HCT116 (cell line): ENCODE measurements around the gene LHFPL6. TPM values are rescaled to one million over a fixed set of nuclear protein-coding genes. Genes with fewer than 3 reads are reported as not detected.

Source experiments
- ATAC-seq: fragments of 200-7000 bp; cut with Tn5 transposase; 2 replicates; pipeline ENCODE4 v1.9.1; 2020; ENCODE audit warnings: mild to moderate bottlenecking, moderate library complexity
- BruUV-seq: library from RNA; stranded (reverse); fragments of 400-500 nt; replicated peaks from 2 replicates; lab custom pipeline; 2021; lab: Mats Ljungman, UMichigan
- CTCF ChIA-PET: fragments of 300-600 bp; sonication (Branson Sonifier 250); formaldehyde crosslinking; loops from one replicate; lab custom pipeline; 2021; ENCODE audit warnings: antibody characterized with exemption; lab: Charles Lee
- POLR2A ChIA-PET: fragments of 300-600, 350-600 bp; sonication (Branson Sonifier 250); formaldehyde crosslinking; loops from one replicate; lab custom pipeline; 2021; ENCODE audit warnings: antibody characterized with exemption; lab: Charles Lee
- RAD21 ChIA-PET, 2 experiments: fragments of 300-600 bp; sonication (Branson Sonifier 250); formaldehyde crosslinking; loops; one replicate each; lab custom pipeline; 2023; ENCODE audit warnings: low total read pairs in 2 of 2; ENCODE audit not compliant: uncharacterized antibody in 2 of 2, unreplicated experiment in 2 of 2, low non-redundant PET in 1 of 2; lab: Charles Lee
- DNase-seq: peaks from one replicate; pipeline ENCODE4 v3.0.0-alpha.2; 2010; ENCODE audit warnings: low read depth, low spot score
- H2AFZ ChIP-seq: fragments of 200-600 bp; shearing (Covaris generic), sonication (generic); 2 replicates; pipeline ENCODE4 v1.6.1; 2017; ENCODE audit warnings: low read depth, mixed run types, mixed read lengths, antibody characterized with exemption, low read length; ENCODE audit not compliant: poor library complexity, severe bottlenecking
- H3K27ac ChIP-seq: 2 replicates; pipeline ENCODE4 v1.5.1; 2012; ENCODE audit warnings: low read depth, low read length
- H3K27me3 ChIP-seq: fragments of 200-600 bp; sonication (generic); 2 replicates; pipeline ENCODE4 v1.6.1; 2016; ENCODE audit warnings: mixed run types, low read length, mixed read lengths; ENCODE audit not compliant: insufficient read depth
- H3K36me3 ChIP-seq, 2 experiments: fragments of 200-500 bp in 1 of 2; fragments of 200-600 bp in 1 of 2; sonication (Bioruptor generic) in 1 of 2; sonication (generic) in 1 of 2; 2 replicates each; pipeline versions ENCODE4 v1.5.1 to v1.6.1; 2014 to 2016; ENCODE audit warnings: low read length in 2 of 2, inconsistent platforms in 1 of 2, mixed read lengths in 1 of 2, mixed run types in 1 of 2; ENCODE audit not compliant: insufficient read depth in 2 of 2, control insufficient read depth in 1 of 2
- H3K4me1 ChIP-seq, 2 experiments: fragments of 200-600 bp in 1 of 2; sonication (generic) in 1 of 2; 2 replicates each; pipeline versions ENCODE4 v1.5.1 to v1.6.1; 2012 to 2017; ENCODE audit warnings: low read length in 2 of 2, inconsistent platforms in 1 of 2, mild to moderate bottlenecking in 1 of 2, mixed read lengths in 1 of 2, mixed run types in 1 of 2, moderate library complexity in 1 of 2; ENCODE audit not compliant: insufficient read depth in 2 of 2, control insufficient read depth in 1 of 2
- H3K4me2 ChIP-seq: fragments of 200-600 bp; sonication (generic); 2 replicates; pipeline ENCODE4 v1.6.1; 2017; ENCODE audit warnings: mixed run types, low read length, mixed read lengths
- H3K4me3 ChIP-seq, 2 experiments: fragments of 200-600 bp in 1 of 2; sonication (generic) in 1 of 2; replicated peaks in 1 of 2; 2 replicates each; pipeline ENCODE4 v1.5.1; 2011 to 2016; ENCODE audit warnings: low read length in 2 of 2, control low read depth in 1 of 2, low read depth in 1 of 2, mild to moderate bottlenecking in 1 of 2, mixed read lengths in 1 of 2, mixed run types in 1 of 2
- H3K79me2 ChIP-seq: fragments of 200-600 bp; sonication (generic); 2 replicates; pipeline ENCODE4 v1.6.1; 2017; ENCODE audit warnings: mild to moderate bottlenecking, mixed run types, low read length, moderate library complexity, mixed read lengths; ENCODE audit not compliant: insufficient read depth
- H3K9ac ChIP-seq: fragments of 200-600 bp; sonication (generic); 2 replicates; pipeline ENCODE4 v1.6.1; 2016; ENCODE audit warnings: low read length, mixed read lengths
- H3K9me2 ChIP-seq: fragments of 200-600 bp; sonication (generic), shearing (Covaris generic); 2 replicates; pipeline ENCODE4 v1.6.1; 2017; ENCODE audit warnings: mixed run types, mild to moderate bottlenecking, moderate library complexity; ENCODE audit not compliant: insufficient read depth
- H3K9me3 ChIP-seq, 2 experiments: fragments of 200-500 bp in 1 of 2; fragments of 200-600 bp in 1 of 2; sonication (Bioruptor generic) in 1 of 2; sonication (generic) in 1 of 2; 2 replicates each; pipeline ENCODE4 v1.6.1; 2014 to 2017; ENCODE audit warnings: low read length in 2 of 2, mixed read lengths in 2 of 2, inconsistent platforms in 1 of 2, low read depth in 1 of 2, mild to moderate bottlenecking in 1 of 2, mixed run types in 1 of 2, moderate library complexity in 1 of 2; ENCODE audit not compliant: control insufficient read depth in 1 of 2, insufficient read depth in 1 of 2
- H4K20me1 ChIP-seq: fragments of 200-600 bp; sonication (generic), shearing (Covaris generic); 2 replicates; pipeline ENCODE4 v1.6.1; 2017; ENCODE audit warnings: mixed run types, mild to moderate bottlenecking, moderate library complexity; ENCODE audit not compliant: insufficient read depth
- CEBPB ChIP-seq: IDR thresholded peaks from 2 replicates; pipeline ENCODE4 v1.6.1; 2012; ENCODE audit warnings: low read depth
- EGR1 ChIP-seq: IDR thresholded peaks from 2 replicates; pipeline ENCODE4 v1.6.1; 2012; ENCODE audit warnings: low read depth
- EZH2 ChIP-seq: fragments of 200-600 bp; sonication (generic); IDR thresholded peaks from 2 replicates; pipeline ENCODE4 v1.6.1; 2017; ENCODE audit warnings: antibody characterized with exemption, mixed run types
- EZH2phosphoT487 ChIP-seq: fragments of 200-600 bp; IDR thresholded peaks from 2 replicates; pipeline ENCODE4 v1.6.1; 2018; ENCODE audit warnings: antibody characterized with exemption, borderline replicate concordance
- JUND ChIP-seq: IDR thresholded peaks from 2 replicates; pipeline ENCODE4 v1.6.1; 2012
- MAX ChIP-seq: IDR thresholded peaks from 2 replicates; pipeline ENCODE4 v1.6.1; 2012
- POLR2AphosphoS5 ChIP-seq: IDR thresholded peaks from 2 replicates; pipeline ENCODE4 v1.6.1; 2011; ENCODE audit warnings: mild to moderate bottlenecking, low read depth, low read length, moderate library complexity
- RAD21 ChIP-seq: IDR thresholded peaks from 2 replicates; pipeline ENCODE4 v1.6.1; 2012; ENCODE audit warnings: low read depth, mild to moderate bottlenecking
- SIN3A ChIP-seq: IDR thresholded peaks from 2 replicates; pipeline ENCODE4 v1.6.1; 2012; ENCODE audit warnings: low read depth
- SRF ChIP-seq: IDR thresholded peaks from 2 replicates; pipeline ENCODE4 v1.6.1; 2012; ENCODE audit warnings: low read depth
- TCF7L2 ChIP-seq: IDR thresholded peaks from 2 replicates; pipeline ENCODE4 v1.7.0; 2011; ENCODE audit warnings: borderline replicate concordance, inconsistent platforms; ENCODE audit not compliant: insufficient read depth, insufficient read length; ENCODE audit errors: extremely low read depth
- YY1 ChIP-seq: IDR thresholded peaks from 2 replicates; pipeline ENCODE4 v1.6.1; 2011; ENCODE audit warnings: low read length, low read depth, moderate library complexity, mild to moderate bottlenecking; ENCODE audit not compliant: insufficient replicate concordance; ENCODE audit errors: extremely low read depth
- ZFX ChIP-seq: fragments of 450-650 bp; IDR thresholded peaks from 2 replicates; pipeline ENCODE4 v1.6.1; 2017
- ZNF274 ChIP-seq: fragments of 200-500 bp; sonication (Bioruptor generic); IDR thresholded peaks from 2 replicates; pipeline ENCODE4 v1.6.1; 2014; ENCODE audit warnings: mild to moderate bottlenecking, low read depth, low read length, inconsistent platforms
- intact Hi-C: fragments of 100-400 bp; cut with micrococcal nuclease; formaldehyde crosslinking; loops from 2 replicates; pipeline ENCODE4 v1.10.0; 2022
- total RNA-seq: library from RNA; stranded (reverse); gene quantifications from one replicate; pipeline ENCODE4 v1.2.1, GENCODE V29; 2021; ENCODE audit not compliant: unreplicated experiment
- TF ChIP-seq, protein P1 (sequence below): IDR thresholded peaks from 2 replicates; pipeline ENCODE4 v1.6.1; 2011; ENCODE audit warnings: mild to moderate bottlenecking, low read length, moderate library complexity; ENCODE audit not compliant: insufficient replicate concordance; ENCODE audit errors: extremely low read depth

The LHFPL6 gene
- total RNA-seq, 1 experiment from 2014 or later = 0.22 TPM

GRCh38 chr13:39444866-39445265 lies 158.1 kb downstream of the LHFPL6 start:
- BruUV-seq = no TSS peak
- intact Hi-C loops = no loop called here
- no peak for ATAC-seq
- H3K4me2 ChIP-seq = no peak overlapping the region
- CTCF ChIA-PET = no interaction called here
- H3K27me3 ChIP-seq = peaks cover 41% of the 10 kb centered on the region
- no peak overlapping the region for H2AFZ ChIP-seq
- H4K20me1 ChIP-seq = no peaks in the 10 kb centered on the region; the same call in 1 of the 2 replicates
- no peak overlapping the region for H3K4me3 ChIP-seq
- no peak overlapping the region for H3K9ac ChIP-seq
- H3K36me3 ChIP-seq = no peaks in the 10 kb centered on the region
- no peak for DNase-seq
- no peaks in the 10 kb centered on the region for H3K9me2 ChIP-seq
- TF ChIP-seq RAD21 = no peak
- TF ChIP-seq CEBPB = no peak
- no peak for TF ChIP-seq EZH2
- TF ChIP-seq, protein P1, sequence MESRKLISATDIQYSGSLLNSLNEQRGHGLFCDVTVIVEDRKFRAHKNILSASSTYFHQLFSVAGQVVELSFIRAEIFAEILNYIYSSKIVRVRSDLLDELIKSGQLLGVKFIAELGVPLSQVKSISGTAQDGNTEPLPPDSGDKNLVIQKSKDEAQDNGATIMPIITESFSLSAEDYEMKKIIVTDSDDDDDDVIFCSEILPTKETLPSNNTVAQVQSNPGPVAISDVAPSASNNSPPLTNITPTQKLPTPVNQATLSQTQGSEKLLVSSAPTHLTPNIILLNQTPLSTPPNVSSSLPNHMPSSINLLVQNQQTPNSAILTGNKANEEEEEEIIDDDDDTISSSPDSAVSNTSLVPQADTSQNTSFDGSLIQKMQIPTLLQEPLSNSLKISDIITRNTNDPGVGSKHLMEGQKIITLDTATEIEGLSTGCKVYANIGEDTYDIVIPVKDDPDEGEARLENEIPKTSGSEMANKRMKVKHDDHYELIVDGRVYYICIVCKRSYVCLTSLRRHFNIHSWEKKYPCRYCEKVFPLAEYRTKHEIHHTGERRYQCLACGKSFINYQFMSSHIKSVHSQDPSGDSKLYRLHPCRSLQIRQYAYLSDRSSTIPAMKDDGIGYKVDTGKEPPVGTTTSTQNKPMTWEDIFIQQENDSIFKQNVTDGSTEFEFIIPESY = no peak
- no peak for TF ChIP-seq YY1
- TF ChIP-seq ZFX = no peak
- no peak for TF ChIP-seq POLR2AphosphoS5
- no peak for TF ChIP-seq TCF7L2
- no peak for TF ChIP-seq ZNF274
- no peak for TF ChIP-seq JUND
- no peak for TF ChIP-seq EGR1
- no peak for TF ChIP-seq MAX
- no peak for TF ChIP-seq EZH2phosphoT487
- no peak for TF ChIP-seq SRF
- no peak for TF ChIP-seq SIN3A
- TF ChIP-seq, all 23 proteins: peak for 0
- ChIA-PET RAD21 (no interaction called here), POLR2A (no interaction called here)
- Histone ChIP-seq H3K9me3 (no peaks in the 10 kb centered on the region), H3K79me2 (no peaks in the 10 kb centered on the region), H3K27ac (no peak overlapping the region), H3K4me1 (no peaks in the 10 kb centered on the region)
